Measurements from ENCODE around the gene TGM1. TPM values are rescaled to one million over a fixed set of nuclear protein-coding genes. Genes with fewer than 3 reads are reported as not detected.

The TGM1 gene
- total RNA-seq, 1 donor from 2014 or later = 4.9 TPM

DNA sequence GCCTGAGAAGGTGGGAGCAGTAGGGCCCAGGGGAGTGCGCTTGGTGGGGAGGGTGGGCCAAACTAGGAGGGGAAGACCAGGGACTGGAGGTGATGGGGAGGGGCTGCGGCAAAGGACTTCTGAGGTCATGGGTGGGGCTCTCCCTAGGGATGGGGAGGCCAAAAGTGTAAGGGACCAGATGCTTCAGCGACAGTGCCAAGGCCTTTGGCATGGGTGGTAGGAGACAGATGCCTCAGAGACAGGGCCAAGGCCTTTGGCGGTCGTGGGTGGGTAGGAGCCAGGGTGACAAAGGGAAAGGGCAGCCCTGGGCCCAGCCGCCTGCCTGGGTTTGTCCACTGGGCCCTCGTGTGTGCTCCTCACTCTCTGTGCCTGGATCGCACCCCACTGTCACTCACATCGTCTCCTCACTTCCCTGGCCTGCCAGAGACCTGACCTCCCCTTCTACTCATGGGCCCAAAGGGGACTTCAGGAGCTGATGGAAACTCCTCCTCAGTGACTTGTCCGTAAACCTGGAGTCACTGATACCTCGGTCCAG, 21.6 kb upstream of the TGM1 start:
- Histone ChIP-seq H3K27me3 (no peaks in the 10 kb centered on the region), H3K4me1 (no peaks in the 10 kb centered on the region), H3K79me2 (ENCODE audit: low read depth) (no peaks in the 10 kb centered on the region), H4K20me1 (ENCODE audit: low read depth) (no peaks in the 10 kb centered on the region), H3K9me3 (ENCODE audit: low read depth) (no peaks in the 10 kb centered on the region), H3K36me3 (no peaks in the 10 kb centered on the region), H3F3A (ENCODE audit: low read depth) (no peaks in the 10 kb centered on the region), H3K4me3 (no peak overlapping the region), H3K9ac (no peak overlapping the region), H2AFZ (replicated peaks) (no peak overlapping the region), H3K4me2 (no peak overlapping the region), H3K27ac (no peak overlapping the region)
- no peaks in the 10 kb centered on the region for H3K9me3 Mint-ChIP-seq
- H3K4me3 Mint-ChIP-seq = peak overlapping the region; percentile 41
- no peak overlapping the region for H3K27ac Mint-ChIP-seq
- H3K4me1 Mint-ChIP-seq = no peaks in the 10 kb centered on the region
- no peaks in the 10 kb centered on the region for H3K36me3 Mint-ChIP-seq
- no peak for DNase-seq (ENCODE audit: low spot score)
- TF ChIP-seq EZH2phosphoT487 (IDR thresholded peaks at IDR 0.05) (no peak), EZH2 (IDR thresholded peaks at IDR 0.05) (no peak), CTCF (IDR thresholded peaks at IDR 0.05) (no peak)
- H3K27me3 Mint-ChIP-seq (ENCODE audit: insufficient read depth, low read depth) = peaks cover 2% of the 10 kb centered on the region

- H3K4me3 Mint-ChIP-seq = no peak overlapping the region
- Histone ChIP-seq H3F3A (ENCODE audit: low read depth) (no peaks in the 10 kb centered on the region), H3K4me1 (no peaks in the 10 kb centered on the region), H3K9me3 (ENCODE audit: low read depth) (no peaks in the 10 kb centered on the region), H3K36me3 (no peaks in the 10 kb centered on the region), H3K4me3 (no peak overlapping the region), H2AFZ (replicated peaks) (no peak overlapping the region), H4K20me1 (ENCODE audit: low read depth) (no peaks in the 10 kb centered on the region), H3K79me2 (ENCODE audit: low read depth) (no peaks in the 10 kb centered on the region), H3K4me2 (no peak overlapping the region), H3K9ac (no peak overlapping the region), H3K27me3 (no peaks in the 10 kb centered on the region), H3K27ac (no peak overlapping the region)
- peak overlapping the region; percentile 43 for H3K27ac Mint-ChIP-seq
- DNase-seq (ENCODE audit: low spot score) = peak; percentile 8
- H3K36me3 Mint-ChIP-seq = no peaks in the 10 kb centered on the region
- H3K4me1 Mint-ChIP-seq = no peaks in the 10 kb centered on the region
- H3K9me3 Mint-ChIP-seq = no peaks in the 10 kb centered on the region
- TF ChIP-seq EZH2 (IDR thresholded peaks at IDR 0.05) (no peak), EZH2phosphoT487 (IDR thresholded peaks at IDR 0.05) (no peak), CTCF (IDR thresholded peaks at IDR 0.05) (no peak)
- peaks cover 2% of the 10 kb centered on the region for H3K27me3 Mint-ChIP-seq (ENCODE audit: insufficient read depth, low read depth)
Measured at GRCh38 chr14:24283796-24284460, 21.0 kb upstream of the TGM1 start.

GRCh38 chr14:24282736-24283135, 19.8 kb upstream of the TGM1 start:
- no peaks in the 10 kb centered on the region for H3K27me3 ChIP-seq
- no peak overlapping the region for H2AFZ ChIP-seq (replicated peaks)
- no peak overlapping the region for H3K4me3 ChIP-seq
- TF ChIP-seq CTCF (IDR thresholded peaks at IDR 0.05) (no peak), EZH2 (IDR thresholded peaks at IDR 0.05) (no peak), EZH2phosphoT487 (IDR thresholded peaks at IDR 0.05) (no peak)
- no peak overlapping the region for H3K27ac ChIP-seq
- Mint-ChIP-seq H3K27ac (no peak overlapping the region), H3K9me3 (no peaks in the 10 kb centered on the region), H3K4me3 (peak overlapping the region; percentile 35), H3K27me3 (ENCODE audit: insufficient read depth, low read depth) (peaks cover 4% of the 10 kb centered on the region), H3K4me1 (no peaks in the 10 kb centered on the region), H3K36me3 (no peaks in the 10 kb centered on the region)
- H3K4me2 ChIP-seq = no peak overlapping the region
- H3F3A ChIP-seq (ENCODE audit: low read depth) = no peaks in the 10 kb centered on the region
- no peaks in the 10 kb centered on the region for H4K20me1 ChIP-seq (ENCODE audit: low read depth)
- H3K4me1 ChIP-seq = no peaks in the 10 kb centered on the region
- no peak for DNase-seq (ENCODE audit: low spot score)
- no peaks in the 10 kb centered on the region for H3K79me2 ChIP-seq (ENCODE audit: low read depth)
- H3K9ac ChIP-seq = no peak overlapping the region
- no peaks in the 10 kb centered on the region for H3K36me3 ChIP-seq
- no peaks in the 10 kb centered on the region for H3K9me3 ChIP-seq (ENCODE audit: low read depth)

All from neural progenitor cell (in vitro differentiated cells).